HT1080 (cell line): Measurements from ENCODE around the gene ZDHHC21. TPM values are rescaled to one million over a fixed set of nuclear protein-coding genes. Genes with fewer than 3 reads are reported as not detected.

Source experiments
- DNase-seq: peaks from one replicate; pipeline ENCODE4 v3.0.0-alpha.2; 2015; ENCODE audit warnings: low read depth
- total RNA-seq: library from RNA; depleted of rRNA; stranded (reverse); fragments of >200 nt; shearing (Covaris generic); gene quantifications from 2 replicates; pipeline ENCODE4 v1.2.3, GENCODE V29; 2014; rRNA removed

Gene ZDHHC21
- total RNA-seq, 1 experiment from 2014 or later: 7.4 TPM

DNA sequence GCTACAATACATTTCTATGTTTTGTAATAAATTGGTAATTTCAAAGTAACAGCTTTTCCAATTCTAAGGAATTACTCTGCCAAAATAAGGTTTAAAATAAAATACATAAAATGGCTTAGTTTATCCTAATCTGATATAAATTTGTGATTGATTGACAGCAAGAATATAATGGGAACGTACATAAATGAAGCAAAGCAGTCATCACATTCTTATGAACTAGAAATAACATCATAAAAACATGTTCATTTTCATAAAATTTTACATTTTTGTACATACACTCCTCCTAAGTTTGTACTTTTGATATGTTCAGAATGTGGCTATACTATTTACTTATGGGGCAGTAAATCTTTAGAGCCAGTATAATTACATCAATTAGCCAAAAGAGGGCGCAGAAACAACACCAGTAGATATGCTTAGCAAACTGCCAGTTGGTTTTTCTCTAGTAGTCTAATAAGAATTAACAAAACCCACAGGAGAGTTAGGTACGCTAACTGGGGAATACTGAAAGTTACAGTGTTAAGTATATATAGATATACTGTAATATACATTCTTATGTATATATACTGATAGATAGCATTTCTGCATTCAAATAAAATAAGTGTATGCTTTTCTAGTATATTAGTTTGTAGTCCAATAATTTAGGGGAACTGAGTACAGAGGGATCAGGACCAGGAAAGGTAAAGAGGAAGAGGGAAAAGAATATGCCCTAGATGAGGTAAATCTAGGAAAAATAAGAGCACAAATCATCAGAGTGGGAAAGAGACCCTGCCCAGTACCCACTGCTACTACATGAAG, 76.8 kb downstream of the ZDHHC21 start:
- peak; percentile 55 for DNase-seq

DNA sequence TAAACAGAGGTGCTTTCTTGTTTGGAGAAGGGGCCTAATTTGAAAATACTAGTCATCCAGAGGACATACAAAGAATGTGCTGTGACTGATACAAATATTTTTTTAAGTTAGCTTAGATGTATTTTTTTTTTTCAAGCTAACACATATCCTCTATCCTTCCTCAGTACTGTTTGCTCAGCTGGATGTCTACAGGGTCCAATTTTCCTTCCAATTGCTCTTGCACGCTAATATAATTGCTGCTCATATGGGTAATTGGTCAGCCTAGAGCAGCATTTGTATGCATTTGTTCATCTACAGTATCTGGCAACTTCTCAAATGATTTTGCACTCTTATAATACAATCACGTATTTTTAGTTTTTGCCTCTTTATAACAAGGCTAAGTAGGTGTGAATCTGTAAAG, 84.7 kb downstream of the ZDHHC21 start:
- DNase-seq: no peak

DNA sequence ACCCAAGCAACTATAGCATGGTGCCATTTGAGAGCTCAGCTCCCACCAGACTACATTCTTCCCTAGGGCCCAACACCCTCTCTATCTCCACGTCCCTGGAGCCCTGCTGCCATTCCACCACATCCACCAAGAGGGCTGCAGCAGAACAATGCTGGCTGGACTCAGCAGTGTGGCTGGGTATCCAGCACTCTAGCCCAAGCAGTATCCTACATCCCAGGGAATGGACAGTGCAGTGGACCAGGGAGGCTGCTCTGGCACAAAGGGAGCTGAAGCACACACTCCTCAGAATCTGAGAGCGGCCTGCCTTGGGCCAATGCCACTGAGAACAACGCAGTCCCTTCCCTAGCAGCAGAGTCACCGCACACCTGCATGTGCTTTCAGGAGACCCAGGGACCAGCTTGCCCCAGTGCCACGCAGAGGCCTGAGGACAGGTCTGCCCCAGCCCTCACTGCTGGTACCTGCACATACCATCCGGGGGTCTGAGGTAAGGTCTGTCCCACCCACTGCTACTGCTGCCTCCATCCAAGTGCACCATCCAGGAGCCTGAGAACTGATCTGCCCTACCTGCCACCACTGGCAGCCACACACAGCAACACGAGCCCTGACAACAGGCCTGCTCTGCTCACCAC, 95.9 kb downstream of the ZDHHC21 start:
- DNase-seq: no peak

DNA sequence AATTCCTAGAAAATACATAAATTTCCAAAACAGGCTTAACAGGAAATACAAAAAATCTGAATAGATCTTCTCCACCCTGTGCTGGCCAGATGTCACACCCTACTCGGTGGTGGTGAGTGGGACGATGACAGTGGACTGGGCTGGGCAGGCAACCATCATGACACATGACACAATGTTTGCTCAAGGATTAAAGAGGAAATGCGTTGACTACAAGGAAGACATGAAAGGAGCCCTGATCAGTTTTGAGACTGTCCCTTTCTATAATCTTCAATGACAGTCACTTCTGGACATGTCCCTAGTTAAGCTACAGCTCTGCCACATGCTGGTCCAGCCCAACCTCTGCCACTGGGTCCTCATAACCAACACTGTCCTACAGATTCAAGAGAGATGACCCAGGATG, 99.8 kb downstream of the ZDHHC21 start:
- peak; percentile 8 for DNase-seq

DNA sequence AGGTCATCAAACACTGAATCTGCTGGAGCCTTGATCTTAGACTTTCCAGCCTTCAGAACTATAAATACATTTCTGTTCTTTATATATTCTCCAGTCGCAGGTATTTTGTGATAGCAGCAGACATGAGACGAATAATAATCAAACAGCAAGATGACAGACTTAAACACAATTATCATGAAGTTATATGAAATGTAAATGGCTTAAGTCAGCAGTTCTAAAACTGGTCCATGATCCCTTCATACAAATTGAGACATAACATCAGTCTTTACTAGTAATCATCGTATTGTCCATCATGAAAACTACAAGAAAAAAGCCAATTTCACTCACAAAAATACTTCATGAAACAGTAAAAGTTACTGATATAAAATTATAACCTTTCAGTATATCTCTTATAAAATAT, 101.8 kb downstream of the ZDHHC21 start:
- DNase-seq: no peak

DNA sequence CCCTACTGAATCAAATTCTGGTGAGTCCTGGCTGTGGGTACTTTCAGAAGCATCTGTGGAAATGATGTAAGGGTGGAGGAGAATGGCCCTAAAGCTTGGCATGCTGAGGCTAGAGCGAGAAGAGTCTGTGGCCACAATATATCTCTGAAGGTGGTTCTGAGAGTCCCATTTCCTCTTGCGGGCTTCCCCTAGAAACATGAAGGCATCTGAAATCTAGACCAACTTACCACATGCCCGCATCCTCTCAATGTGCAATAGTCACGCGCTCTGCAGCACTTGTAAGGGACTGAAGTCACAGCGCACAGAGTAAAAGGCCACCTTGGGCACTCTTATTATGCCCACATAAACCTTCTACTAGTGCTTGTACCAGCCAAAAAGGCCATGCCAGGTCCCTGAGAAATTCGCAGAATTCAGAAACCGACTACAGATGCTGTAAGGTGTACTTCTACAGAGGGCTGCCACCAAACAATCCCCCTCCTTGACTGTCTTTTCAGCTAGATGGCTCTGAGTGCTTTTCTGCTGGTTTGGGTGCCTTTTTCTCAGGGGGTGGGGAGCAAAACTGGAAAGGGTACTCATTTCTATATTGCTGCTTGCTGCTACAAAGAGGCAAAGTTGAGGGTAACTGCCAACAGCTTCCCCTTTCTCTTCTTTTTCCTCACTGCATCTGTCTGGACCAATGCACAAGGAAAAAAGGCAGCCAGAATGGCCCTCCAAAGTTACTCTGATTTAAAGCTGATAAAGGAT, 107.3 kb downstream of the ZDHHC21 start:
- no peak for DNase-seq

- no peak for DNase-seq
These were observed 108.7 kb downstream of the ZDHHC21 start for GRCh38 chr9:14584571-14584970.

DNA sequence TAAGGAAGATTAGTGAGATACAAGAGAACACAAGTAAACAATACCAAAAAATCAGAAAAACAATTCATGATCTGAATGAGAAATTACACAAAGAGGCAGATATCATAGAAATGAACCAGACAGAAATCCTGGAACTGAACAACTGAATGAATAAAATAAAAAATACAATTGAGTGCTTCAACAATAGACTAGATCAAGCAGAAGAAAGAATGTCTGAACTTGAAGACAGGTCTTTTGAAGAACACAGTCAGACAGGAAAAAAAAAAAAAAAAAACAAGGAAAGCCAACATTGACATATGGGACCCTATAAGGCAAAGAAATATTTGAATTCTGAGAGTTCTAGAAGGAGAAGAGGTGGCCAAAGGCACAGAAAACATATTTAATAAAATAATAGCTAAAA, 115.2 kb downstream of the ZDHHC21 start:
- DNase-seq: no peak

GRCh38 chr9:14574173-14574572, 119.1 kb downstream of the ZDHHC21 start:
- no peak for DNase-seq

DNA sequence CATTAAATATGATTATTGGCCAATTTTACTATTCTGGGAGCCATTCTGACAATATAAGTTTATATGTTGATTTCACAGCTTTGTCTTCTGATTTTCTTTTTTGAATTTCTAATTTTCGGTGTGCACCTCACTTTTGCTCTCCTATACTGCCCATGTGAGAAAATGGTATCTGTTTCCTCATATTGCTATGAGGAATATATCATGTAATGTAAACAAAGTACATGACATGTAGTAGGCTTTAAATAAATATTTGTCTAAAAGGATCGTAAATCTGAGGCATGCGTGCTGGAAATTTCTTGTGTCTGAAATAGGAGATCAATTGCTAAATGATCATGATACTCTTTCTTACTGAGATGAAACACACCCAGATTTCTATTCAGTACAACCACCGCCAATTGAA, 119.9 kb downstream of the ZDHHC21 start:
- no peak for DNase-seq

- no peak for DNase-seq
These were observed 127.7 kb downstream of the ZDHHC21 start for GRCh38 chr9:14565352-14566016.

DNA sequence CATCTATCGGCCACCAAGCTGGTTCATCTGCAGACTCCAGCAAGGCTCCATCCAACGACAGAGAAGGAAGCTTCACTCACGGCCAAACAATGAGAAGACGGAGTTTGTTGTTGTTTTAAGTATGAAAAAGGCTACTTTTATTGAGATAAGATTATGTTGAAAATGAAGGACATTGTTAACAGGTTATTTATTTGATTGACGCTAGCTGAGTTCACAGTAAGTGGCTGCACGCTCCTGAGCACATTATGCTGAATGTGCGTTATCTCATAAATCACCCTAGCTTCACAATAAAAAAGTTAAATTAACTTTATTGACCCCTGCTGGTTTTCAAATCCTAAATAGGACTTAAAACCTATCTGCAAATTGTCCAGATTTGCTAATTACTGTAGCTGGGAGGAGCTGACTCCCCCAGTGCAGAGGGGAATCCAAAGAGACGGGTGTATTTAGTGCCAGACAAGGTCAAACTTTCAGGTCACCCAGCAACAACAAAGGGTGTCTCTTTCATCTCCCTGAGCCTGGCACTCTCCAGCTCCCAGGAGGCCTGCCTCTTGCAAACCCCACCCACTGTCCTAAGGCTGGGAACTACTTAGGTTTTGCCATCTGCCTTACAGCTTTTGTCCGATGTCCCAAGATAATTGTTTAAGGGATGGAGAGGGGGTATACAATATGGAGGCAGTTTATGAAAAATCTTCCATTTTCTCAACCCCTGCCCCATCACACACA, 129.2 kb downstream of the ZDHHC21 start:
- DNase-seq: no peak

- DNase-seq: peak; percentile 17
These were observed 131.3 kb downstream of the ZDHHC21 start for GRCh38 chr9:14561929-14562405.

Other genes with a start within 250 kb of the ZDHHC21 start
- gene CER1, start 29.3 kb upstream of the ZDHHC21 start, total RNA-seq: not detected in 2 replicates
- gene FREM1, start 217.0 kb upstream of the ZDHHC21 start, total RNA-seq: 0.05 and 0.10 TPM in 2 replicates